Activated naive CD4-positive, alpha-beta T cell treated with anti-CD3 and anti-CD28 coated beads for 36 hours (primary cell): ENCODE results near the gene TSPAN14. TPM values are rescaled to one million over a fixed set of nuclear protein-coding genes. Genes with fewer than 3 reads are reported as not detected.

ENCODE experiments used
- CTCF ChIA-PET: fragments of 350-600 bp; sonication (Branson Sonifier 250); formaldehyde crosslinking; loops from one replicate; lab custom pipeline; 2021; ENCODE audit warnings: antibody characterized with exemption; lab: Charles Lee
- DNase-seq: peaks from one replicate; pipeline ENCODE4 v3.0.0-alpha.2; 2020
- H3K27ac Mint-ChIP-seq: one replicate; pipeline ENCODE4 v1.8.0; 2021; ENCODE audit warnings: mild to moderate bottlenecking, mixed read lengths
- H3K27me3 Mint-ChIP-seq: one replicate; pipeline ENCODE4 v1.8.0; 2021; ENCODE audit warnings: low read depth, mixed read lengths
- H3K36me3 Mint-ChIP-seq: one replicate; pipeline ENCODE4 v1.8.0; 2021; ENCODE audit warnings: low read depth, mixed read lengths
- H3K4me1 Mint-ChIP-seq: one replicate; pipeline ENCODE4 v1.8.0; 2021; ENCODE audit warnings: low read depth, mixed read lengths
- H3K4me3 Mint-ChIP-seq: one replicate; pipeline ENCODE4 v1.8.0; 2021; ENCODE audit warnings: mild to moderate bottlenecking, moderate library complexity, mixed read lengths
- H3K9me3 Mint-ChIP-seq: one replicate; pipeline ENCODE4 v1.8.0; 2021; ENCODE audit warnings: mixed read lengths
- intact Hi-C: fragments of 100-400 bp; cut with micrococcal nuclease; formaldehyde crosslinking; loops from one replicate; pipeline ENCODE4 v1.15.1; 2023
- total RNA-seq, 2 experiments: library from RNA; stranded (reverse); gene quantifications; one replicate each; pipeline ENCODE4 v1.2.3, GENCODE V29; 2021

TSPAN14 gene
- total RNA-seq, 2 experiments from 2014 or later, result 33.5 to 35.5 TPM

DNA sequence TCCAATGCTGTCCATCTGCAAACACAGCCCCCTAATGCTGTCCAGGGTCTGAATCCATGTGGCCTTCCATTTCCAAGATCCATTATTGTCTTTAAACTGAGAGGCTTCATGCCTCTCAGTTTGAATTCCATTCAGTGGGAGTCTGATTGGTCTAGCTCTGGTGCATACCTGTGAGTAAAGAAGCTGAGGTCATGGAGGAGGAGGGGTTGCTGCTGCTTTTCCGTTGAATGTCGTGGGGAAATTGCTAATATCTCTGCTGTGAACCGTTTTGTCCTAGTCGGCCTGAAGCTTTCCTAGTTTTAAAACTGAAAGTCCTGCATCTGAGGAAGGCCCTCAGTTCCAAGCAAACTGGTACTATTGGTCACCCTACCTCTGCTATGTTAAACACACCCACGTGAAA is 101.3 kb downstream of the TSPAN14 start:
- Mint-ChIP-seq H3K4me1 (peaks cover 2% of the 10 kb centered on the region), H3K27me3 (peaks cover 3% of the 10 kb centered on the region), H3K9me3 (no peaks in the 10 kb centered on the region), H3K27ac (no peak overlapping the region), H3K4me3 (no peak overlapping the region), H3K36me3 (no peaks in the 10 kb centered on the region)
- intact Hi-C loops, result no loop called here
- CTCF ChIA-PET, result interaction anchor here (0.9 kb wide), 1 partner anchor 107 kb away, joined by 3 read pairs; no protein-coding TSS in a partner anchor
- no peak for DNase-seq

DNA sequence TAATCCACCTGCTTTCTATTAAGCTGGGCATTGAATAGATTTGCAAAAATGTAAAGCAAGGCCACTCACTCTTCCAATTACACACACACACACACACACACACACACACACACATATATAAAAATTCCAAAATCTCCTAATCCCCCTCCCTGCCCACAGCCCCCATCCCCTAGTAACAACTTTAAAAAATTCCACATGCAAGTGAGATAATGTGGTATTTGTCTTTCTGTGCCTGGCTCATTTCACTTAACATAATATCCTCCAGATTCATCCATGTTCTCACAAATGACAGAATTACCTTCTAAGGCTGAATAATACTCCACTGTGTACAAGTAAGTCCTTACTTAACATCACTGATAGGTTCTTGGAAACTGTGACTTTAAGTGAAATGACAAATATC is 107.8 kb downstream of the TSPAN14 start:
- no peak overlapping the region for H3K27ac Mint-ChIP-seq
- CTCF ChIA-PET, result no interaction called here
- no peak for DNase-seq
- no peak overlapping the region for H3K4me3 Mint-ChIP-seq
- no peaks in the 10 kb centered on the region for H3K9me3 Mint-ChIP-seq
- H3K27me3 Mint-ChIP-seq, result no peaks in the 10 kb centered on the region
- H3K36me3 Mint-ChIP-seq, result no peaks in the 10 kb centered on the region
- intact Hi-C loops, result no loop called here
- peaks cover 2% of the 10 kb centered on the region for H3K4me1 Mint-ChIP-seq

DNA sequence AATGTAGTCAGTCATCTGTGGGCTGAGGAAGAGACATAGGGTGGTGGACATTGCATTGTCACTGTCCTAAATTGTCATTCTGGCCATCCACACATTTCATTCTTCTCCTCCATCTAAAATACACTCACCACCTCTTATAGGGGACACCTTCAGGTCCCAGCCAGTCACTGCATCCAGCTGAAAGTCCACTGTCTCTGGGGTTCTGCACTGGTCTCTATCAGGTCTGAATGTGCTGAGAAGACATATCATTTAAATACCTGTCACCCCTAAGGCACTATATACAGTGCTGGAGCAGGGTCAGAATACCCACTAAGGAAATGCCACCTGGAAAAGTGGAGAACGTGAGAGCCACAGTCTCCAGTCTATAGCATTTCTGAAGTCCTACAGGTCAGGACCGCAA is 113.2 kb downstream of the TSPAN14 start:
- Mint-ChIP-seq H3K4me3 (no peak overlapping the region), H3K4me1 (no peaks in the 10 kb centered on the region), H3K9me3 (no peaks in the 10 kb centered on the region), H3K27ac (no peak overlapping the region), H3K36me3 (no peaks in the 10 kb centered on the region), H3K27me3 (peaks cover 3% of the 10 kb centered on the region)
- no peak for DNase-seq
- CTCF ChIA-PET, result no interaction called here
- intact Hi-C loops, result no loop called here

DNA sequence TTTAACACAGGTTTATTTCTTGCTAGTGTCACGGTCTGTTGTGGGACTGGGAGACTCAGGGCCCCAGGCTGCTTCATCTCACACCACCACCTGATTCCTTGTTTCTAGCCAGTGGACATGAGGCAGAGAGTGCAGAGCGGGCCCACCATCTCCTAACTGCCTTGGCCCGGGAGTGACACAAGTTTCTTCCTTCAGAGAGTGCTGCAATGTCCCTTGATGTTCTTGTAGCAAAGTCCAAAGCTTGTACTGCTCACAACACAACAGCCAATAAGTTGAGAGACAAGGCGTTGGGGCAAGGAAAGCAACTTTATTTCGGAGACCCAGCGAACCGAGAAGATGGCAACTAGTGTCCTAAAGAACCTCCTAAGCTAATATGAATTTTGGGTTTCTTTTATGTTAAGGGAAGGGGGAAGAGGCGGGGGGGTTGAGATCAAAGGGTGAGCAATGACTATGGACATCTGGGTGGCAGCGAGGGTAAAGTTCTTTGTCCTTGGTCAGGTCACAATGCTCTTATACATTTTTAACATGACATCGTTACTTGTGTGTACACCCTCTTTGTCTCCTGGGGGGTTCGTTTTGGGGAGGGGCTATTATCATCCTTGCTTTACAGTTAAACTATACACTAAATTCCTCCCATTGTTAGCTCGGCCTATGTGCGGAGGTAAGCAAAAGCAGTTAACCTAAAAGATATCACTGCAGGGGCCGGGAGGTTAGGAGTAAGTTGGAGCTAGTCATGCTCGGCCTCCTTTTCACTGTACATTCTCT is 115.2 kb downstream of the TSPAN14 start:
- H3K9me3 Mint-ChIP-seq, result no peaks in the 10 kb centered on the region

DNA sequence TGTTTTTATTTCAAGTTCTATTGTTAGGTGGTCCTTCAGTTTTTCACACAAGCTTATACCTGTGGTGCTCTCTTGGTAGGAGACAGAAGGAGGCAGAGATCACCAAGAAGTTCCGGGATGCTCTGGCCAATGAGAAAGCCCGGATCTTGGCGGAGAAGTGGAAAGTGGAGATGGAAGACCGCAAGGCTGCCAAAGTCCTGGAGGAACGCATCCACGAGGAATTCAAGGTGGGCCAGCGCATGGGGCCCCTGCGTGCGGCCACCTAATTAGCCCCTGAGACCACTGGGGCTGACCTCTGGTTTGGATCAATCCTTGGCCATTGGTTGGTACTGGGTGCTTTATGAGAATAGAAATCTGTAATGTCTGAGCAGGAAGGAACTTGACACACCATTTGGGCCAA is 117.2 kb downstream of the TSPAN14 start:
- CTCF ChIA-PET, result no interaction called here
- H3K4me3 Mint-ChIP-seq, result no peak overlapping the region
- intact Hi-C loops, result no loop called here

More for the DNA sequence above, 115.2 kb downstream of the TSPAN14 start:
- intact Hi-C loops, result no loop called here
- no peaks in the 10 kb centered on the region for H3K4me1 Mint-ChIP-seq
- CTCF ChIA-PET, result interaction anchor here (1.1 to 1.2 kb wide), 2 partner anchors 20 to 27 kb away, joined by 3 to 4 read pairs; no protein-coding TSS in a partner anchor
- DNase-seq, result no peak
- H3K27ac Mint-ChIP-seq, result no peak overlapping the region
- no peak overlapping the region for H3K4me3 Mint-ChIP-seq
- H3K36me3 Mint-ChIP-seq, result no peaks in the 10 kb centered on the region
- peaks cover 3% of the 10 kb centered on the region for H3K27me3 Mint-ChIP-seq

DNA sequence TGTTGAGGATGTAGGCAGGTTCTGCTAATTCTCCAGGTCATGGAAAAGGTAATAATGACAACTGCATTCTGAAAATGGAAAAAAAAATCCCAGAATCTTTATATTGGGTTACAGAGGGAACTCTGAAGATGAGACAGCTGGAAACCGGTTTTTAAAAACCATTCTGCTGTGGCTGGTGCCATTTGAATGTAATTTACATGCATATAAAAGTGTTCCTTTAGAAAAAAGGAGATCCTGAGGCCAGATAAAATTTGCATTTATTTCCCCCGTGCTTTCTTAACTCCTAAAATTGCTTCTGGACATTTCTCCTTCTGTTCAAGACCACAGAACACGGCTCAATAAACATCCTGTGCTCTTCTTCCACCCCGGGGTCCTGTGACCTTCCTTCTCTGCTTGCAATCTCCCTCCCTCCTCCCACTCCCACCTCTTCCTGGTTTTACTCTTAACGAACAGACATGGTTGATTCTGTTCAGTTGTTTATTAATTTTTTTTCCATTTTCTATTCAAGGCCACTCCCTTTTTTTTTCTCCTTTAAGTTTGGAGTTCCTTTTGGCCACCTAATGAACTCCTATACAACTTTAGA is 125.2 kb downstream of the TSPAN14 start:
- no peaks in the 10 kb centered on the region for H3K27me3 Mint-ChIP-seq
- intact Hi-C loops, result no loop called here
- peaks cover 4% of the 10 kb centered on the region for H3K9me3 Mint-ChIP-seq
- no peak overlapping the region for H3K27ac Mint-ChIP-seq
- no peaks in the 10 kb centered on the region for H3K36me3 Mint-ChIP-seq
- DNase-seq, result no peak
- CTCF ChIA-PET, result interaction anchor here (0.7 kb wide), 1 partner anchor 20 kb away, joined by 3 read pairs; no protein-coding TSS in a partner anchor
- peaks cover 6% of the 10 kb centered on the region for H3K4me1 Mint-ChIP-seq
- no peak overlapping the region for H3K4me3 Mint-ChIP-seq

More for the DNA sequence above, 117.2 kb downstream of the TSPAN14 start:
- Mint-ChIP-seq H3K27me3 (peaks cover 3% of the 10 kb centered on the region), H3K27ac (no peak overlapping the region), H3K9me3 (no peaks in the 10 kb centered on the region), H3K4me1 (no peaks in the 10 kb centered on the region), H3K36me3 (no peaks in the 10 kb centered on the region)
- DNase-seq, result no peak

DNA sequence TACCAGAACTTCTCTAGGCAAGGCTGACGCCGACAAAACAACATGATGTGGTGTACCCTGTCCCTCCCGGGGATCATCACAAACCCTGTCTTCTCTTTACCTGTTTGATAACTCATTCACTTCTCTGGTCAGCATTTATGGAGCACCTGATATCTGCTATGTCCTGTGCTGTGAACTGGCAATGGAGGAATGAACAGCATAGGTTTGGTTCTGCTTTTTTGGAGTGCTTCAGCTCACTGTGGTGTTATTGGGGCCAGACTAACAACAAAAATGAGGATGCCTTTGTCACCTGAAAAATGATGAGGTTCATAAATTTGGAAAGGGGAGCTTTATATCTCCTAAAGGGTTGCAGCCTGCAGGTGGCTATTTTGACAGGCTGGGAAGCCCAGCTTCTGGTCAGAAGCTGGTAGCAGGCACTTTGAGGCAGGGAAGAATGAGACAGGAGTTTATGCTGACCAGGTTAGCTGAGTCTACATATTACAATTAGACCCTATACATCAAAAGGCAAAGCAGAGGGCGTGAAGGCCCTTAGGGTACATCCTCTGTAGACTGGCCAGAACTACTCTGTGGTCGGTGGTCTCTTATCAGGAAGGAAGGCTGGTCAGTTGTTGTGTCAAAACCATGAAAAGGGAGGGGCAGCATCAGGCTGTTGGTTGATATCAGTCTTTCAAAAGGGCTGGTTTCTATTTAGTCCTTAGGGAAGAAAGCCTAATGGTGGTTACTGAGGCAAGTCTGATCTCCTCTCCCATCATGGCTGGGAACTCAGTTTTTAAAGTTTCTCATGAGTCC is 125.9 kb downstream of the TSPAN14 start:
- no peaks in the 10 kb centered on the region for H3K27me3 Mint-ChIP-seq
- CTCF ChIA-PET, result no interaction called here
- intact Hi-C loops, result no loop called here
- no peak overlapping the region for H3K4me3 Mint-ChIP-seq
- H3K27ac Mint-ChIP-seq, result no peak overlapping the region
- DNase-seq, result no peak
- no peaks in the 10 kb centered on the region for H3K36me3 Mint-ChIP-seq
- H3K9me3 Mint-ChIP-seq, result peaks cover 4% of the 10 kb centered on the region
- H3K4me1 Mint-ChIP-seq, result peaks cover 6% of the 10 kb centered on the region

DNA sequence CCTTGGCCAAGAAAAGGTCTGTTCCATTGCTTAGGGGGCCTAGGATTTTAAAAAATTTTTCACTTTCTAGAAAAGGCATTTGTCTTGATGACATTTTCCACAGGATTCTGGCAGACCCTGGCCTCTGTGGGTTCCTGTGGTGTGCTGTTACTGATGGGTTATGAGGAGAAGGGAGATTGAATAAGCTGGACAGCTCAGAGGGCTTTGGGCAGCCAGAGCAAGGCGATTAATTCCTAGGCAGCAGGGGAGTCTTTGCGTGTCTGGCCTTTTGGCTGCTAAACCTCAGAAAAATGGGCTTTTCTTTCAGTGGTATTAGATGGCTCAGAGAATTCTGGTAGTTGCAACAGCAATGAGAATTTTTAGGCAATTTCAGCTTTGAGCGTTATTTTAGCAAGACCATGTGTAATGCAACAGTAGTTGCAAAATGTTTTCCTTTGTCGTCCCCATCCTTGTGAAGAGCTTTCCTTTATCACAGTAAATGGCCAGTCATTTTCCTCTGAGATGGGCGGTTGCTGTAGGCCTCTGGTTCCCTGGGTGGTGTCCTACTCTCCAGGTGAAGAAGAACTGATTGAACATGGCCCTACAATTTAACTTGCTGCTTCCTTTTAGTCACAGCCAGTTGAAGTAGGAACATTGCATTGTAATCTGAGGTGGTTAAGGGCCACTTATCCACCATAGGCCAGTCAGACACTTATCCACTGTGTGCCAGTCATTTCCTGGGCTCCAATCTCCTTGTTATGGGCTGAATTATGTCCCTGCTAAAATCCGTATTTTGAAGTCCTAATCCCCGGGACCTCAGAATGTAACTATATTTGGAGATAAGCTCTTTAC is 126.7 kb downstream of the TSPAN14 start:
- DNase-seq, result no peak
- Mint-ChIP-seq H3K9me3 (peaks cover 4% of the 10 kb centered on the region), H3K4me3 (no peak overlapping the region), H3K27me3 (no peaks in the 10 kb centered on the region), H3K4me1 (peaks cover 6% of the 10 kb centered on the region), H3K36me3 (no peaks in the 10 kb centered on the region), H3K27ac (no peak overlapping the region)
- intact Hi-C loops, result no loop called here
- CTCF ChIA-PET, result interaction anchor here (0.5 to 0.9 kb wide), 2 partner anchors 15 to 70 kb away, joined by 3 to 4 read pairs; no protein-coding TSS in a partner anchor

DNA sequence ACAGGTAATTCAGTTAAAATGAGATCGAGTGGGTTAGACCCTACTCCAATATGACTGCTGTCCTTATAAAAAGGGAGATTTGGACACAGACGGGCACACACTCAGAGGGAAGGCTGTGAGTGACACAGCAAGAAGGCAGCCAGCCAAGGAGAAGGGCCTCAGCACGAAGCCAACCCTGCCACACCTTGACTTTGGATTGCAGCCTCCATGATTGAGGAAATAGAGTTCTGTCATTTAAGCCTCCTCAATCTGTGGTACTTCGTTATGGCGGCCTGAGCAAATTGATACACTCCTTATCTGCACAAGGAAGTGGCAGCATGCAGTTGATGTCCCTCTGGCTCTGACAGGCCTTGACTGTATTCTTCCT is 127.3 kb downstream of the TSPAN14 start:
- no peak overlapping the region for H3K4me3 Mint-ChIP-seq
- H3K27me3 Mint-ChIP-seq, result no peaks in the 10 kb centered on the region
- peaks cover 4% of the 10 kb centered on the region for H3K9me3 Mint-ChIP-seq
- H3K4me1 Mint-ChIP-seq, result peaks cover 6% of the 10 kb centered on the region
- CTCF ChIA-PET, result interaction anchor here (0.5 to 0.9 kb wide), 2 partner anchors 15 to 70 kb away, joined by 3 to 4 read pairs; no protein-coding TSS in a partner anchor
- intact Hi-C loops, result no loop called here
- H3K27ac Mint-ChIP-seq, result no peak overlapping the region
- no peaks in the 10 kb centered on the region for H3K36me3 Mint-ChIP-seq
- no peak for DNase-seq

DNA sequence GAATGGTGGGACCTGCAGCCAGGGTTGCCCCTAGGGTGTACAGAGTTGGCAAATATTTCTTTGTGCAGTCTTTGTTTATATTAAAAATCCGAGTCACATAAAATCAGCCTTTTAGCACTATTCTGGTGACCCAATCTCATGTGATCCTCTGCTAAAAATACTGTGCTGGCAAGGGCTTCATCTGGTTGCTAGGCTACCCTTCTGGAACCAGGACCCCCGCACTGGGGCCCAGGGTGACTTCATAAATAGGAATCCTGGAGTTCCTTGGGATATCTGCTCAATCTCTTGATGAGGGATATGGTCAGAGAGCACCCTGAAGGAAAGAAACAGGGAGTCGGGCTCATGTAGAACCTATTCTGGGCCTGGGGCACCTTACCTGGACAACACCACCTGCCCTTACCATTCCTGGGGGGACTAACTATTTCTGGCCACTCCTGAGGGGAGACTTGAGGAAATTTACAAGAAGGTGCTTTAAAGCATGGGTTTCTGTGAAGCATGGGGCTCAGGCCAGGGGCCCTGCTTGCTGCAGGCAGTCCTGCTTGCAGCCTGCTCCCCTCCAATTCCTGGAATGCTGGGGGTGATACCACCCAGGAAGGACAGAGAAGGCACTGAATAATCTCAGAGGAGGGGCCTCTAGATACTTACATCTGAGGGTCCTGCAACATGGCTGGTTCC is 128.3 kb downstream of the TSPAN14 start:
- H3K4me1 Mint-ChIP-seq, result peaks cover 6% of the 10 kb centered on the region
- DNase-seq, result no peak
- CTCF ChIA-PET, result no interaction called here
- H3K9me3 Mint-ChIP-seq, result no peaks in the 10 kb centered on the region
- H3K36me3 Mint-ChIP-seq, result no peaks in the 10 kb centered on the region
- no peak overlapping the region for H3K4me3 Mint-ChIP-seq
- H3K27ac Mint-ChIP-seq, result no peak overlapping the region
- intact Hi-C loops, result loop anchor here (2.0 kb wide), 2 partner anchors 52 to 138 kb away; no protein-coding TSS in a partner anchor
- no peaks in the 10 kb centered on the region for H3K27me3 Mint-ChIP-seq
